Upper lobe of left lung (tissue), 6 donors: ENCODE measurements around the gene ADGRV1. TPM values are rescaled to one million over a fixed set of nuclear protein-coding genes. Genes with fewer than 3 reads are reported as not detected.

ENCODE experiments used
- ATAC-seq, 2 donors: fragments of 200-7000 bp; cut with Tn5 transposase; one replicate each; pipeline ENCODE4 v1.9.1; 2022; ENCODE audit warnings: mild to moderate bottlenecking in 2 of 2, moderate library complexity in 2 of 2; ENCODE audit not compliant: low FRiP score in 2 of 2
- DNase-seq, 2 donors: peaks; one replicate each; pipeline ENCODE4 v3.0.0-alpha.2; 2019 to 2020
- H3K27ac ChIP-seq, 4 donors: fragments of 200-600 bp; sonication (generic); one replicate each; pipeline ENCODE4 v1.5.1; 2016 to 2019
- H3K27me3 ChIP-seq, 4 donors: fragments of 200-600 bp; sonication (generic); one replicate each; pipeline ENCODE4 v1.5.1; 2017 to 2019
- H3K36me3 ChIP-seq, 4 donors: fragments of 200-600 bp; sonication (generic); one replicate each; pipeline ENCODE4 v1.5.1; 2016 to 2019
- H3K4me1 ChIP-seq, 4 donors: fragments of 200-600 bp; sonication (generic); one replicate each; pipeline ENCODE4 v1.5.1; 2018 to 2019
- H3K4me3 ChIP-seq, 4 donors: fragments of 200-600 bp; sonication (generic); one replicate each; pipeline ENCODE4 v1.5.1; 2017 to 2019; ENCODE audit warnings: mild to moderate bottlenecking in 2 of 4, moderate library complexity in 1 of 4
- H3K9me3 ChIP-seq, 4 donors: fragments of 200-600 bp; sonication (generic); one replicate each; pipeline ENCODE4 v1.5.1; 2018 to 2019
- EP300 ChIP-seq, 4 donors: sonication (generic); formaldehyde crosslinking; IDR thresholded peaks; one replicate each; pipeline ENCODE4 v1.5.1; 2017; ENCODE audit warnings: antibody characterized with exemption in 4 of 4, control low read depth in 2 of 4
- POLR2A ChIP-seq, 4 donors: fragments of 450-650 bp; IDR thresholded peaks; one replicate each; pipeline ENCODE4 v1.5.1; 2016 to 2017; ENCODE audit warnings: antibody characterized with exemption in 4 of 4, mild to moderate bottlenecking in 2 of 4
- POLR2AphosphoS5 ChIP-seq, 2 donors: sonication (generic); formaldehyde crosslinking; IDR thresholded peaks; one replicate each; pipeline ENCODE4 v1.5.1; 2017; ENCODE audit warnings: antibody characterized with exemption in 2 of 2
- WGBS, 2 donors: methylation state at CpG; one replicate each; pipeline ENCODE4 v1.1.5; 2017 to 2018; 5-methylcytosine and 5-hydroxymethylcytosine counted together
- total RNA-seq, 6 donors: library from RNA; depleted of rRNA in 4 of 6; stranded (reverse); fragments of >200 nt in 4 of 6; gene quantifications; one replicate each; pipeline versions ENCODE4 v1.1.0 to v1.2.1, GENCODE V29; 2016 to 2021
- TF ChIP-seq, protein P1 (sequence below), 6 experiments: fragments of 450-650 bp in 4 of 6; fragments of 200-600 bp in 2 of 6; sonication (generic) in 2 of 6; IDR thresholded peaks; one replicate each; pipeline ENCODE4 v1.5.1; 2016 to 2019; ENCODE audit warnings: antibody characterized with exemption in 6 of 6
- donor health status: DM: no; HTN: no; CAD: no; lungs with moderate emphysema.
- donor health status: DM: no; HTN: yes; CAD: no; lungs with severe emphysema.

Gene ADGRV1, protein sequence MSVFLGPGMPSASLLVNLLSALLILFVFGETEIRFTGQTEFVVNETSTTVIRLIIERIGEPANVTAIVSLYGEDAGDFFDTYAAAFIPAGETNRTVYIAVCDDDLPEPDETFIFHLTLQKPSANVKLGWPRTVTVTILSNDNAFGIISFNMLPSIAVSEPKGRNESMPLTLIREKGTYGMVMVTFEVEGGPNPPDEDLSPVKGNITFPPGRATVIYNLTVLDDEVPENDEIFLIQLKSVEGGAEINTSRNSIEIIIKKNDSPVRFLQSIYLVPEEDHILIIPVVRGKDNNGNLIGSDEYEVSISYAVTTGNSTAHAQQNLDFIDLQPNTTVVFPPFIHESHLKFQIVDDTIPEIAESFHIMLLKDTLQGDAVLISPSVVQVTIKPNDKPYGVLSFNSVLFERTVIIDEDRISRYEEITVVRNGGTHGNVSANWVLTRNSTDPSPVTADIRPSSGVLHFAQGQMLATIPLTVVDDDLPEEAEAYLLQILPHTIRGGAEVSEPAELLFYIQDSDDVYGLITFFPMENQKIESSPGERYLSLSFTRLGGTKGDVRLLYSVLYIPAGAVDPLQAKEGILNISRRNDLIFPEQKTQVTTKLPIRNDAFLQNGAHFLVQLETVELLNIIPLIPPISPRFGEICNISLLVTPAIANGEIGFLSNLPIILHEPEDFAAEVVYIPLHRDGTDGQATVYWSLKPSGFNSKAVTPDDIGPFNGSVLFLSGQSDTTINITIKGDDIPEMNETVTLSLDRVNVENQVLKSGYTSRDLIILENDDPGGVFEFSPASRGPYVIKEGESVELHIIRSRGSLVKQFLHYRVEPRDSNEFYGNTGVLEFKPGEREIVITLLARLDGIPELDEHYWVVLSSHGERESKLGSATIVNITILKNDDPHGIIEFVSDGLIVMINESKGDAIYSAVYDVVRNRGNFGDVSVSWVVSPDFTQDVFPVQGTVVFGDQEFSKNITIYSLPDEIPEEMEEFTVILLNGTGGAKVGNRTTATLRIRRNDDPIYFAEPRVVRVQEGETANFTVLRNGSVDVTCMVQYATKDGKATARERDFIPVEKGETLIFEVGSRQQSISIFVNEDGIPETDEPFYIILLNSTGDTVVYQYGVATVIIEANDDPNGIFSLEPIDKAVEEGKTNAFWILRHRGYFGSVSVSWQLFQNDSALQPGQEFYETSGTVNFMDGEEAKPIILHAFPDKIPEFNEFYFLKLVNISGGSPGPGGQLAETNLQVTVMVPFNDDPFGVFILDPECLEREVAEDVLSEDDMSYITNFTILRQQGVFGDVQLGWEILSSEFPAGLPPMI (N-terminal part only)
- 100 to 1,000 TPM in 2 of 6 donors, 10 to 100 TPM in 4; 22.3 to 129 (median 60.4) TPM for total RNA-seq

DNA sequence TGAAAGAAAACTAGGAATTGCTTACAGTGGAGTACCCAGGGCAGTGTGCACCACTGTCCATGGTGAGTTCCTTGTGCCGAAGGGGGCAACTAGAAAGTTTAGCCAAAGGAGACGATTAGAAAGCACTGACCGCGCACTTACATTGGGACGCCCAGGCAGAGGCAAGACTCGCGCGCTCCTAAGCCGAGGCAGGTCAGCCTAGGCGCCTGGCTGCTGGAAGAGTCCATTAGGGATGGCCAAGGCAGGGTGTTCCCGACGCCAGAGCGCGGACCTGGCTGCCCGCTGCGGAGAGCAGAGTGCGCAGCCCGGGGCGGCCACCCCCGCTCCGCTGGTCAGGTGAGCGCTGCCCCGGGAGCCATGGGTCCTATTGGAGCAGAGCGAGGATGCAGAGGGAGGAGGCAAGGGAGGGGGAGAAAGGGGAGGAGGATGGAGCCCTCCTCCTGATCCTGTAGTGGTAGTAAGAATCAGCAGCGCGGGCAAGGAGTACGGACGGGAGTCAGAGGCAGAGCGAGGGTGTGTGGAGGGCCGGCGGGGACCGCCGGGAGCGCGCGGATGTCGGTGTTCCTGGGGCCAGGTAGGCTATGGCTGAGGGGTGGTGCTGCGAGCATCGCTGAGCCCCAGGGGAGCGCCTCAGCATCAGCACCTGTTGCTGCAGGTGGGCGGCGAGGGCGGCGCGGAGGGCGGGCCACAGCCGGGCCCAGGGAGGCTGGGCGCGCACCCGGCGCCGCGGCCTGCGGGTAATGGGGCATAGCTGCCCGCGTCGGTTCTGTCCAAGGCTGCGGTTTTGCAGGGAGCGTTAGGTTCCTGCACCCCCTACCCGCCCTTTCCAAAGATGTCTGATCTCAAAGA lies at the start of gene ADGRV1:
TSS of gene ADGRV1 (plus strand) at position 454 of the 849 bp plus-strand sequence. CDS start at position 553, 99 bp downstream.
- H3K27me3 ChIP-seq = peaks cover 0 to 11% (median 4%) of the 10 kb centered on the region in 4 donors
- WGBS, 2 donors = 3% methylated on average over 34 to 47 of the region's 60 CpGs
- peak; percentile 93 to 99 for ATAC-seq
- no peaks in the 10 kb centered on the region for H3K36me3 ChIP-seq
- H3K4me3 ChIP-seq = peak within 1 kb of the TSS in 3 of 4 donors; percentile 36 to 60 (median 55)
- peak; percentile 13 to 76 for TF ChIP-seq POLR2AphosphoS5 (IDR thresholded peaks at IDR 0.05)
- peak in 3 of 4 donors; percentile 25 to 84 (median 50) for TF ChIP-seq POLR2A (IDR thresholded peaks at IDR 0.05)
- TF ChIP-seq, protein P1, sequence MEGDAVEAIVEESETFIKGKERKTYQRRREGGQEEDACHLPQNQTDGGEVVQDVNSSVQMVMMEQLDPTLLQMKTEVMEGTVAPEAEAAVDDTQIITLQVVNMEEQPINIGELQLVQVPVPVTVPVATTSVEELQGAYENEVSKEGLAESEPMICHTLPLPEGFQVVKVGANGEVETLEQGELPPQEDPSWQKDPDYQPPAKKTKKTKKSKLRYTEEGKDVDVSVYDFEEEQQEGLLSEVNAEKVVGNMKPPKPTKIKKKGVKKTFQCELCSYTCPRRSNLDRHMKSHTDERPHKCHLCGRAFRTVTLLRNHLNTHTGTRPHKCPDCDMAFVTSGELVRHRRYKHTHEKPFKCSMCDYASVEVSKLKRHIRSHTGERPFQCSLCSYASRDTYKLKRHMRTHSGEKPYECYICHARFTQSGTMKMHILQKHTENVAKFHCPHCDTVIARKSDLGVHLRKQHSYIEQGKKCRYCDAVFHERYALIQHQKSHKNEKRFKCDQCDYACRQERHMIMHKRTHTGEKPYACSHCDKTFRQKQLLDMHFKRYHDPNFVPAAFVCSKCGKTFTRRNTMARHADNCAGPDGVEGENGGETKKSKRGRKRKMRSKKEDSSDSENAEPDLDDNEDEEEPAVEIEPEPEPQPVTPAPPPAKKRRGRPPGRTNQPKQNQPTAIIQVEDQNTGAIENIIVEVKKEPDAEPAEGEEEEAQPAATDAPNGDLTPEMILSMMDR (IDR thresholded peaks at IDR 0.05) = no peak
- no peaks in the 10 kb centered on the region for H3K9me3 ChIP-seq
- H3K4me1 ChIP-seq = peaks cover 6 to 21% (median 16%) of the 10 kb centered on the region in 4 donors
- H3K27ac ChIP-seq = peak within 1 kb of the TSS in 2 of 4 donors; percentile 34 to 72
- peak; percentile 92 to 93 for DNase-seq

DNA sequence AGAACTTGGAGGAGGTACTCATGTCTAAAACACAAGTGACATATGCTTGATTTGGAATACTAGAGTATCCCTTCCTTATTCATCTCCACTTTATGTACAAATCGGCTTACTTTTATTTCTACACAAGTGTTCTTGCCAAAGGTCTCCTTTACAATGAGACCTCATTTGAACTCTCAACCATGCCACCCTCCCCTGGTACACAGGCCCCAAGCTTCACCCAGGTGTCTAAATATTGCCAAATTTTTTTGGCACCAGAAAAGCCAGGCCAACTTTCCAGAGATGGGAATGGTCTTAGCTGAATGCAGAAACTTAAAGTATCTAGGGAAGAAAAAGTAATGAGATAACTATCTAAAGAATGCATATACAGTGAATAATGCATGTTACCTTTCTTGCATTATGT lies 48.2 kb upstream of the ADGRV1 start:
- no peaks in the 10 kb centered on the region for H3K9me3 ChIP-seq
- ATAC-seq (no peak), DNase-seq (no peak)
- H3K36me3 ChIP-seq = peaks cover 0 to 3% (median 0%) of the 10 kb centered on the region in 4 donors
- no peaks in the 10 kb centered on the region for H3K4me1 ChIP-seq
- no peak overlapping the region for H3K4me3 ChIP-seq
- TF ChIP-seq EP300 (IDR thresholded peaks at IDR 0.05) (no peak), POLR2AphosphoS5 (IDR thresholded peaks at IDR 0.05) (no peak), POLR2A (IDR thresholded peaks at IDR 0.05) (no peak)
- TF ChIP-seq, protein P1 (IDR thresholded peaks at IDR 0.05) = no peak
- 76 to 79% methylated on average over 1 of the region's 1 CpG for WGBS, 2 donors
- no peaks in the 10 kb centered on the region for H3K27me3 ChIP-seq
- H3K27ac ChIP-seq = no peak overlapping the region

DNA sequence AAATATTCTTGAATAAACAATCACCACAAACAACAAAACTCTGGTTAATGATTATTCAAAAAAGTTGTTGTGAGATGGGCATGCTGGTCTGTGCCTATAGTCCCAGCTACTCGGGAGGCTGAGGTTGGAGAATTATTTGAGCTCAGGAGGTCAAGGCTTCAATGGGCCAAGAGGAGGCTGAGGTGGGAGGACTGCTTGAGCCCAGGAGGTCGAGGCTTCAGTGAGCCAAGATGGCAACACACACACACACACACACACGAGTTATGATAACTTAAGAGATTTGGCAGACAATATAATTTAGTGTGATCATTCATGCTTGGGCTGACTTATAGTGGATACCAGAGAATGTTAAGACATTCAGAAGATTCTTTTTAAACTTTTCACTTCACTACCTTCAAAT lies 44.1 kb upstream of the ADGRV1 start:
- no peaks in the 10 kb centered on the region for H3K4me1 ChIP-seq
- no peak for DNase-seq
- peaks cover 0 to 18% (median 7%) of the 10 kb centered on the region in 4 donors for H3K36me3 ChIP-seq
- H3K27ac ChIP-seq = no peak overlapping the region
- no peak for ATAC-seq
- WGBS, 2 donors = 89 to 90% methylated on average over 3 of the region's 3 CpGs
- TF ChIP-seq EP300 (IDR thresholded peaks at IDR 0.05) (no peak), POLR2A (IDR thresholded peaks at IDR 0.05) (no peak), POLR2AphosphoS5 (IDR thresholded peaks at IDR 0.05) (no peak)
- TF ChIP-seq, protein P1 (IDR thresholded peaks at IDR 0.05) = no peak
- H3K4me3 ChIP-seq = no peak overlapping the region
- H3K27me3 ChIP-seq = no peaks in the 10 kb centered on the region
- no peaks in the 10 kb centered on the region for H3K9me3 ChIP-seq

DNA sequence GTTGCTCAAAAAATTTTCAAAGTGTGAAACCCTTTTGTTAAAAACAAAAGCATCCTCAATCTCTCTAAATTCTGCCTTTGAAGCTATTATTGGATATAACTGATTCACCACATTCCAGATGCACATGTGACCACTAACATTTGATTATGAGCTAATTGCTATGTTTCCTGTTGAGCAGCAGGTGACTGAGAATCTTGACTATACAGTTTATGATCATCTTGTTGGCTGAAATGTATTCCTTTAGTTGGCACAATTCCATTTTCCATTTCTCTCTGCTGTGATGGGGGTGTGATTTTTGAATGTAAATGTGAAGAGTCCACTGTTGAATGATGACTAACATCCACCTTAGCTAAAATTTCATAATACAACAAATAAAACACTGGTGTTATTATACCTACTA lies 39.9 kb upstream of the ADGRV1 start:
- TF ChIP-seq POLR2A (IDR thresholded peaks at IDR 0.05) (no peak), EP300 (IDR thresholded peaks at IDR 0.05) (no peak), POLR2AphosphoS5 (IDR thresholded peaks at IDR 0.05) (no peak)
- TF ChIP-seq, protein P1 (IDR thresholded peaks at IDR 0.05) = no peak
- Histone ChIP-seq H3K27ac (no peak overlapping the region), H3K4me1 (no peaks in the 10 kb centered on the region), H3K9me3 (no peaks in the 10 kb centered on the region), H3K4me3 (no peak overlapping the region), H3K27me3 (no peaks in the 10 kb centered on the region), H3K36me3 (peaks cover 11 to 54% (median 18%) of the 10 kb centered on the region in 4 donors)
- ATAC-seq (no peak), DNase-seq (no peak)
